GM23338 (cell line): ENCODE results near the gene NGEF. TPM values are rescaled to one million over a fixed set of nuclear protein-coding genes. Genes with fewer than 3 reads are reported as not detected.

Experiments
- ATAC-seq: fragments of 200-7000 bp; cut with Tn5 transposase; 3 replicates; pipeline ENCODE4 v1.9.1; 2020
- DNase-seq: peaks from one replicate; pipeline ENCODE4 v3.0.0-alpha.2; 2015; ENCODE audit warnings: low spot score
- H2AFZ ChIP-seq: fragments of 200-600 bp; sonication (generic); 2 replicates; pipeline ENCODE4 v1.8.0; 2016; ENCODE audit warnings: antibody characterized with exemption, mild to moderate bottlenecking, moderate library complexity
- H3F3A ChIP-seq: fragments of 200-600 bp; sonication (generic); replicated peaks from 2 replicates; pipeline ENCODE4 v1.8.0; 2017; ENCODE audit warnings: antibody characterized with exemption, mixed run types, low read depth
- H3K27ac ChIP-seq: fragments of 200-600 bp; sonication (generic); 2 replicates; pipeline ENCODE4 v1.6.1; 2016; ENCODE audit warnings: low read depth
- H3K27me3 ChIP-seq: fragments of 200-600 bp; sonication (generic); 2 replicates; pipeline ENCODE4 v1.8.0; 2016; ENCODE audit warnings: mild to moderate bottlenecking, mixed run types, moderate library complexity; ENCODE audit not compliant: insufficient read depth
- H3K36me3 ChIP-seq: fragments of 200-600 bp; sonication (generic); 2 replicates; pipeline ENCODE4 v1.8.0; 2016; ENCODE audit warnings: mild to moderate bottlenecking; ENCODE audit not compliant: insufficient read depth
- H3K4me1 ChIP-seq: fragments of 200-600 bp; sonication (generic); 2 replicates; pipeline ENCODE4 v1.8.0; 2016; ENCODE audit warnings: mild to moderate bottlenecking, moderate library complexity; ENCODE audit not compliant: insufficient read depth
- H3K4me2 ChIP-seq: fragments of 200-600 bp; sonication (generic); 2 replicates; pipeline ENCODE4 v1.7.1; 2017; ENCODE audit warnings: mixed run types
- H3K4me3 ChIP-seq: fragments of 200-600 bp; sonication (generic); 2 replicates; pipeline ENCODE4 v1.6.1; 2016; ENCODE audit warnings: mixed run types
- H3K79me2 ChIP-seq: fragments of 200-600 bp; sonication (generic); replicated peaks from 2 replicates; pipeline ENCODE4 v1.8.0; 2017; ENCODE audit warnings: mild to moderate bottlenecking; ENCODE audit not compliant: insufficient read depth
- H3K9me2 ChIP-seq: fragments of 200-600 bp; sonication (generic); 2 replicates; pipeline ENCODE4 v1.8.0; 2017; ENCODE audit not compliant: insufficient read depth
- H4K20me1 ChIP-seq: fragments of 200-600 bp; sonication (generic); replicated peaks from 2 replicates; pipeline ENCODE4 v1.8.0; 2017; ENCODE audit warnings: mild to moderate bottlenecking; ENCODE audit not compliant: insufficient read depth
- H3K27ac Mint-ChIP-seq: 2 replicates; pipeline ENCODE4 v1.8.0; 2020; ENCODE audit warnings: inconsistent platforms, mild to moderate bottlenecking, moderate library complexity, mixed read lengths
- H3K27me3 Mint-ChIP-seq: 3 replicates; pipeline ENCODE4 v1.8.0; 2022; ENCODE audit warnings: low read depth, mild to moderate bottlenecking, moderate library complexity, mixed read lengths, inconsistent platforms; ENCODE audit not compliant: insufficient read depth, poor library complexity
- H3K36me3 Mint-ChIP-seq: 3 replicates; pipeline ENCODE4 v1.8.0; 2021; ENCODE audit warnings: low read depth, mild to moderate bottlenecking, inconsistent platforms, moderate library complexity, mixed read lengths
- H3K4me1 Mint-ChIP-seq: 3 replicates; pipeline ENCODE4 v1.8.0; 2020; ENCODE audit warnings: mild to moderate bottlenecking, inconsistent platforms, mixed read lengths
- H3K4me3 Mint-ChIP-seq: 3 replicates; pipeline ENCODE4 v1.8.0; 2021; ENCODE audit warnings: moderate library complexity, mild to moderate bottlenecking, inconsistent platforms, mixed read lengths
- H3K9me3 Mint-ChIP-seq: 3 replicates; pipeline ENCODE4 v1.8.0; 2020; ENCODE audit warnings: moderate library complexity, mild to moderate bottlenecking, inconsistent platforms, mixed read lengths
- ETS1 ChIP-seq: IDR thresholded peaks from 2 replicates; pipeline ENCODE4 v1.6.1; 2016; ENCODE audit warnings: antibody characterized with exemption
- NANOG ChIP-seq: IDR thresholded peaks from 2 replicates; pipeline ENCODE4 v1.6.1; 2016; ENCODE audit warnings: antibody characterized with exemption, borderline replicate concordance
- REST ChIP-seq: IDR thresholded peaks from one replicate; pipeline ENCODE4 v1.6.1; 2018; ENCODE audit warnings: antibody characterized with exemption; ENCODE audit not compliant: unreplicated experiment
- ZNF462 ChIP-seq: fragments of 250-450 bp; sonication (Bioruptor Pico); IDR thresholded peaks from 2 replicates; pipeline ENCODE4 v1.5.0; 2020; ENCODE audit warnings: mild to moderate bottlenecking, moderate library complexity
- polyA plus RNA-seq: library from polyadenylated mRNA; unstranded; fragments of >200 nt; fragmentation: Nextera tagmentation; extraction: Ambion mirVana; gene quantifications from 2 replicates; pipeline ENCODE4 v1.2.1, GENCODE V29; 2016
- total RNA-seq: library from RNA; depleted of rRNA; stranded (reverse); fragments of >200 nt; shearing (Covaris generic); gene quantifications from 2 replicates; pipeline ENCODE4 v1.2.3, GENCODE V29; 2014

NGEF gene
- total and polyA plus RNA-seq, 2 experiments from 2014 or later: 1.8 to 5.4 TPM

- TF ChIP-seq ETS1 (no peak), ZNF462 (CRISPR knock-in tag) (no peak), REST (no peak), NANOG (no peak)
- Histone ChIP-seq H2AFZ (no peak overlapping the region), H3K27ac (no peak overlapping the region), H3K4me3 (no peak overlapping the region), H3K79me2 (no peaks in the 10 kb centered on the region), H3K27me3 (peaks cover 28% of the 10 kb centered on the region), H3K4me2 (no peak overlapping the region), H3K9me2 (no peaks in the 10 kb centered on the region), H3K4me1 (no peaks in the 10 kb centered on the region; the same call in 1 of the 2 replicates), H4K20me1 (no peaks in the 10 kb centered on the region), H3K36me3 (no peaks in the 10 kb centered on the region), H3F3A (no peaks in the 10 kb centered on the region)
- Mint-ChIP-seq H3K9me3 (no peaks in the 10 kb centered on the region), H3K4me1 (peaks cover 7% of the 10 kb centered on the region), H3K4me3 (peak overlapping the region; percentile 65), H3K27me3 (peaks cover 32% of the 10 kb centered on the region), H3K27ac (no peak overlapping the region), H3K36me3 (no peaks in the 10 kb centered on the region)
- DNase-seq (no peak), ATAC-seq (no peak)
Observed at GRCh38 chr2:232874677-232875223, 138.3 kb downstream of the NGEF start.
